Dendritic cell treated with granulocyte-macrophage colony-stimulating factor and Interleukin-4, amounts not matched to agents 40 ng/mL and 50 ng/mL, for 4 days (primary cell): Measurements from ENCODE around the gene TTLL3.
"Not testable (repeated sequence)": the region's sequence is repeated elsewhere in the genome, so short reads cannot be mapped to it uniquely, and the experiment has no call there.

Experiments used
- H3K27ac Mint-ChIP-seq: one replicate; pipeline ENCODE4 v1.8.0; 2022; ENCODE audit warnings: mild to moderate bottlenecking, mixed read lengths
- H3K27me3 Mint-ChIP-seq: one replicate; pipeline ENCODE4 v1.8.0; 2022; ENCODE audit warnings: mild to moderate bottlenecking, mixed read lengths
- H3K36me3 Mint-ChIP-seq: one replicate; pipeline ENCODE4 v1.8.0; 2022; ENCODE audit warnings: low read depth, mixed read lengths
- H3K4me1 Mint-ChIP-seq: one replicate; pipeline ENCODE4 v1.8.0; 2022; ENCODE audit warnings: low read depth, mixed read lengths
- H3K4me3 Mint-ChIP-seq: one replicate; pipeline ENCODE4 v1.8.0; 2022; ENCODE audit warnings: mild to moderate bottlenecking, moderate library complexity, mixed read lengths
- H3K9me3 Mint-ChIP-seq: one replicate; pipeline ENCODE4 v1.8.0; 2022; ENCODE audit warnings: mixed read lengths
- intact Hi-C: fragments of 100-400 bp; cut with micrococcal nuclease; formaldehyde crosslinking; loops from one replicate; pipeline ENCODE4 v1.15.0; 2022

The TTLL3 gene

GRCh38 chr3:9866639-9867038 lies 56.6 kb downstream of the TTLL3 start:
- H3K36me3 Mint-ChIP-seq, result no peaks in the 10 kb centered on the region
- H3K9me3 Mint-ChIP-seq, result no peaks in the 10 kb centered on the region
- H3K4me3 Mint-ChIP-seq, result no peak overlapping the region
- intact Hi-C loops, result no loop called here
- peaks cover 8% of the 10 kb centered on the region for H3K27me3 Mint-ChIP-seq
- no peak overlapping the region for H3K27ac Mint-ChIP-seq
- peaks cover 24% of the 10 kb centered on the region for H3K4me1 Mint-ChIP-seq

- Mint-ChIP-seq H3K4me3 (no peak overlapping the region), H3K4me1 (peaks cover 24% of the 10 kb centered on the region), H3K36me3 (no peaks in the 10 kb centered on the region), H3K27me3 (peaks cover 4% of the 10 kb centered on the region), H3K9me3 (no peaks in the 10 kb centered on the region), H3K27ac (no peak overlapping the region)
- intact Hi-C loops, result no loop called here
Observed at GRCh38 chr3:9867106-9867505, 57.0 kb downstream of the TTLL3 start.

- Mint-ChIP-seq H3K4me3 (no peak overlapping the region), H3K9me3 (no peaks in the 10 kb centered on the region), H3K36me3 (no peaks in the 10 kb centered on the region), H3K27me3 (no peaks in the 10 kb centered on the region), H3K27ac (no peak overlapping the region), H3K4me1 (no peaks in the 10 kb centered on the region)
- intact Hi-C loops, result no loop called here
Observed at GRCh38 chr3:9869955-9870354, 59.9 kb downstream of the TTLL3 start.

GRCh38 chr3:9870978-9871377 lies 60.9 kb downstream of the TTLL3 start:
- Mint-ChIP-seq H3K4me1 (no peaks in the 10 kb centered on the region), H3K27ac (no peak overlapping the region), H3K36me3 (no peaks in the 10 kb centered on the region), H3K4me3 (no peak overlapping the region), H3K9me3 (no peaks in the 10 kb centered on the region), H3K27me3 (no peaks in the 10 kb centered on the region)
- intact Hi-C loops, result no loop called here

- H3K27ac Mint-ChIP-seq, H3K4me3 Mint-ChIP-seq, H3K27me3 Mint-ChIP-seq, H3K4me1 Mint-ChIP-seq, H3K9me3 Mint-ChIP-seq, intact Hi-C loops, H3K36me3 Mint-ChIP-seq: not testable (repeated sequence)
Observed at GRCh38 chr3:9872067-9872466, 62.0 kb downstream of the TTLL3 start.

- no peak overlapping the region for H3K27ac Mint-ChIP-seq
- no peaks in the 10 kb centered on the region for H3K36me3 Mint-ChIP-seq
- no peaks in the 10 kb centered on the region for H3K27me3 Mint-ChIP-seq
- no peaks in the 10 kb centered on the region for H3K4me1 Mint-ChIP-seq
- intact Hi-C loops, result no loop called here
- H3K4me3 Mint-ChIP-seq, result no peak overlapping the region
- no peaks in the 10 kb centered on the region for H3K9me3 Mint-ChIP-seq
Observed at GRCh38 chr3:9875448-9875847, 65.4 kb downstream of the TTLL3 start.

GRCh38 chr3:9876255-9876654 lies 66.2 kb downstream of the TTLL3 start:
- H3K27ac Mint-ChIP-seq, H3K27me3 Mint-ChIP-seq, H3K4me1 Mint-ChIP-seq, H3K4me3 Mint-ChIP-seq, intact Hi-C loops, H3K9me3 Mint-ChIP-seq, H3K36me3 Mint-ChIP-seq: not testable (repeated sequence)

GRCh38 chr3:9876991-9877390 lies 66.9 kb downstream of the TTLL3 start:
- H3K36me3 Mint-ChIP-seq, result no peaks in the 10 kb centered on the region
- no peak overlapping the region for H3K4me3 Mint-ChIP-seq
- H3K27me3 Mint-ChIP-seq, result no peaks in the 10 kb centered on the region
- H3K9me3 Mint-ChIP-seq, result no peaks in the 10 kb centered on the region
- intact Hi-C loops, result no loop called here
- no peaks in the 10 kb centered on the region for H3K4me1 Mint-ChIP-seq
- no peak overlapping the region for H3K27ac Mint-ChIP-seq

GRCh38 chr3:9878700-9879099 lies 68.6 kb downstream of the TTLL3 start:
- no peak overlapping the region for H3K4me3 Mint-ChIP-seq
- intact Hi-C loops, result no loop called here
- no peaks in the 10 kb centered on the region for H3K9me3 Mint-ChIP-seq
- no peaks in the 10 kb centered on the region for H3K36me3 Mint-ChIP-seq
- H3K27me3 Mint-ChIP-seq, result no peaks in the 10 kb centered on the region
- no peaks in the 10 kb centered on the region for H3K4me1 Mint-ChIP-seq
- no peak overlapping the region for H3K27ac Mint-ChIP-seq

- H3K27me3 Mint-ChIP-seq, result no peaks in the 10 kb centered on the region
- no peaks in the 10 kb centered on the region for H3K4me1 Mint-ChIP-seq
- intact Hi-C loops, result no loop called here
- H3K9me3 Mint-ChIP-seq, result no peaks in the 10 kb centered on the region
- H3K4me3 Mint-ChIP-seq, result no peak within 1 kb of the TSS
- H3K36me3 Mint-ChIP-seq, result no peaks in the 10 kb centered on the region
- no peak within 1 kb of the TSS for H3K27ac Mint-ChIP-seq
Observed at GRCh38 chr3:9879830-9880549, 69.9 kb downstream of the TTLL3 start, which contains the start of gene CIDEC. TSS of gene CIDEC (minus strand) at chr3:9880253. CDS start at chr3:9878486, 1,767 bp downstream.

- H3K9me3 Mint-ChIP-seq, result no peaks in the 10 kb centered on the region
- intact Hi-C loops, result no loop called here
Observed at GRCh38 chr3:9881441-9881840, 71.4 kb downstream of the TTLL3 start.

GRCh38 chr3:9883706-9884554 lies 73.9 kb downstream of the TTLL3 start:
- Mint-ChIP-seq H3K4me1 (no peaks in the 10 kb centered on the region), H3K27ac (no peak overlapping the region), H3K4me3 (no peak overlapping the region), H3K9me3 (no peaks in the 10 kb centered on the region), H3K27me3 (no peaks in the 10 kb centered on the region), H3K36me3 (no peaks in the 10 kb centered on the region)
- intact Hi-C loops, result no loop called here

More at GRCh38 chr3:9881441-9881840, 71.4 kb downstream of the TTLL3 start:
- no peaks in the 10 kb centered on the region for H3K4me1 Mint-ChIP-seq
- H3K27me3 Mint-ChIP-seq, result no peaks in the 10 kb centered on the region
- no peak overlapping the region for H3K27ac Mint-ChIP-seq
- no peak overlapping the region for H3K4me3 Mint-ChIP-seq
- H3K36me3 Mint-ChIP-seq, result no peaks in the 10 kb centered on the region

- intact Hi-C loops, result no loop called here
- Mint-ChIP-seq H3K4me3 (no peak overlapping the region), H3K4me1 (no peaks in the 10 kb centered on the region), H3K27me3 (no peaks in the 10 kb centered on the region), H3K36me3 (no peaks in the 10 kb centered on the region), H3K27ac (no peak overlapping the region), H3K9me3 (no peaks in the 10 kb centered on the region)
Observed at GRCh38 chr3:9884555-9885165, 74.6 kb downstream of the TTLL3 start.
